Kidney epithelial cell (primary cell): ENCODE results near the gene NEU2. TPM values are rescaled to one million over a fixed set of nuclear protein-coding genes. Genes with fewer than 3 reads are reported as not detected.

Experiments used
- DNase-seq: peaks from one replicate; pipeline ENCODE4 v3.0.0-alpha.2; 2010; ENCODE audit warnings: low read depth
- H3K27me3 ChIP-seq: 2 replicates; pipeline ENCODE4 v1.6.0; 2011; ENCODE audit warnings: low read length; ENCODE audit not compliant: control insufficient read depth, insufficient read depth
- H3K36me3 ChIP-seq: 2 replicates; pipeline ENCODE4 v1.5.1; 2011; ENCODE audit warnings: low read length; ENCODE audit not compliant: control insufficient read depth, insufficient read depth
- H3K4me3 ChIP-seq: 2 replicates; pipeline ENCODE4 v1.5.1; 2011; ENCODE audit warnings: low read depth, mild to moderate bottlenecking, control low read depth, low read length
- total RNA-seq: library from RNA; depleted of rRNA; stranded (reverse); fragments of >200 nt; gene quantifications from 2 replicates; pipeline ENCODE4 v1.2.3, GENCODE V29; 2015
- TF ChIP-seq, protein P1 (sequence below): IDR thresholded peaks from 2 replicates; pipeline ENCODE4 v1.5.1; 2011; ENCODE audit warnings: mild to moderate bottlenecking, moderate library complexity, low read length, control low read depth, inconsistent platforms; ENCODE audit not compliant: insufficient read depth, poor library complexity, severe bottlenecking

NEU2 gene
- total RNA-seq, 1 donor from 2014 or later = not detected

DNA sequence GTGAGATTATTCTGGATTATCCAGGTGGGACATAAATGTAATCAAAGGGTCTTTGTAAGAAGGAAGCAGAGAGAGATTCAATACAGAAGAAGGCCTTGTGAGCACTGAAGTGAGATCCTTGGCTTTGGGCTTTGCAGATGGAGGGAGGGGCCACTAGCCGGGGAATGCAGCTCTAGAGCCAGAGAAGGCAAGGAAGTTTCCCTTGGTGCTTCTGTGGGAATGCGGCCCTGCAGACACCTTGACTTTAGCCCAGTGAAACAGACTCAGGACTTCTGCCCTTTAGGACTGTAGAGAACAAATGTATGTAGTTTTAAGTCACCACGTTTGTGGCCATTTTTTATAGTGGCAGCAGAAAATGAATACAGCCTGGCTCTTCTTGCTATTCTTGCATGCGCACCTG lies 8.1 kb downstream of the NEU2 start:
- TF ChIP-seq, protein P1, sequence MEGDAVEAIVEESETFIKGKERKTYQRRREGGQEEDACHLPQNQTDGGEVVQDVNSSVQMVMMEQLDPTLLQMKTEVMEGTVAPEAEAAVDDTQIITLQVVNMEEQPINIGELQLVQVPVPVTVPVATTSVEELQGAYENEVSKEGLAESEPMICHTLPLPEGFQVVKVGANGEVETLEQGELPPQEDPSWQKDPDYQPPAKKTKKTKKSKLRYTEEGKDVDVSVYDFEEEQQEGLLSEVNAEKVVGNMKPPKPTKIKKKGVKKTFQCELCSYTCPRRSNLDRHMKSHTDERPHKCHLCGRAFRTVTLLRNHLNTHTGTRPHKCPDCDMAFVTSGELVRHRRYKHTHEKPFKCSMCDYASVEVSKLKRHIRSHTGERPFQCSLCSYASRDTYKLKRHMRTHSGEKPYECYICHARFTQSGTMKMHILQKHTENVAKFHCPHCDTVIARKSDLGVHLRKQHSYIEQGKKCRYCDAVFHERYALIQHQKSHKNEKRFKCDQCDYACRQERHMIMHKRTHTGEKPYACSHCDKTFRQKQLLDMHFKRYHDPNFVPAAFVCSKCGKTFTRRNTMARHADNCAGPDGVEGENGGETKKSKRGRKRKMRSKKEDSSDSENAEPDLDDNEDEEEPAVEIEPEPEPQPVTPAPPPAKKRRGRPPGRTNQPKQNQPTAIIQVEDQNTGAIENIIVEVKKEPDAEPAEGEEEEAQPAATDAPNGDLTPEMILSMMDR = no peak
- H3K27me3 ChIP-seq = peaks cover 2% of the 10 kb centered on the region
- H3K36me3 ChIP-seq = no peaks in the 10 kb centered on the region
- DNase-seq = no peak
- H3K4me3 ChIP-seq = no peak overlapping the region

DNA sequence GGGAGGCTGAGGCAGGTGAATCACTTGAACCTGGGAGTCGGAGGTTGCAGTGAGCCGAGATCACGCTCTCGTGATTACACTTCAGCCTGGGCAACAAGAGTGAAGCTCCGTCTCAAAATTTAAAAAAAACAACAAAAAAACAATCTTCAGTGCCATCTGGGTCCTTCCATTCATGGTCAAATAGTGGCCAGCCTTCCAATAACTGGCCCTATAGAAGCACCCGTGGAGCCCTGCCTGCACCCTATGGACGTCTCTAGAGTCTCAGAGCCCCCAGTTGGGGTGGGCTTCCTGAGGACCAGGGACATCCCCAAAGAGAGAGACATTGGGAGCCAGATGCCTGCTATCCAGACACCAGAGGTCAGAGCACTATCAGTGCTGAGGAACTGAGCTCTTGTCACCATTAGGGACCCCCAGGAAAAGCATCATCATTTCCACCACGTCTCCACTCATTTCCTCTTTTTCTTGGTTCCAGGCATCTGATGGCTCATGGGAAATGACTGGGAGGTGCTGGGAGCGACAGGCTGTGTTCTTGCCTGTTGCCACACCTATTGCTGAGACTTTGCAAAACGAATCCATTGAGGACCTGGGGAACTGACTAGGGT lies 9.4 kb downstream of the NEU2 start:
- DNase-seq = no peak
- H3K27me3 ChIP-seq = peaks cover 2% of the 10 kb centered on the region
- no peak overlapping the region for H3K4me3 ChIP-seq

DNA sequence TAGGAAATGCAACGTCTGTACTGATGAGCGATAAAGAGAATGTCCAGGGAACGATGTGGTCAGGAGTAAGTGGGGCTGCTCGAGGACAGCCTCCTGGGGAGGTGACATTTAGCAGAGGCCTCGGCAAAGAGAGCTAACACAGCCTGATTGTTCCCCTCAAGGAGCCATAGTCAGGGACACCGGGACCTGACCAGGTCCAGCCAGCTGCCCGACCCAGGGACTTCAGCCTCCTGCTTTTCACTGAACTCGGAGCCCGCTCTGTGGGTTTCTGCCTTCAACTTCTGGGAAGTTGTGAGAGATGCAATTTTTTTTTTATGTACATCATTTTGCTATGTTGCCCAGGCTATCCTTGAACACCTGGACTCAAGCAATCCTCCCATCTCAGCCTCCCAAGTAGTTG lies 10.1 kb downstream of the NEU2 start:
- Histone ChIP-seq H3K4me3 (no peak overlapping the region), H3K36me3 (no peaks in the 10 kb centered on the region), H3K27me3 (peaks cover 2% of the 10 kb centered on the region)
- TF ChIP-seq, protein P1 = no peak
- no peak for DNase-seq

More for the DNA sequence above, 9.4 kb downstream of the NEU2 start:
- no peaks in the 10 kb centered on the region for H3K36me3 ChIP-seq
- TF ChIP-seq, protein P1 = no peak

DNA sequence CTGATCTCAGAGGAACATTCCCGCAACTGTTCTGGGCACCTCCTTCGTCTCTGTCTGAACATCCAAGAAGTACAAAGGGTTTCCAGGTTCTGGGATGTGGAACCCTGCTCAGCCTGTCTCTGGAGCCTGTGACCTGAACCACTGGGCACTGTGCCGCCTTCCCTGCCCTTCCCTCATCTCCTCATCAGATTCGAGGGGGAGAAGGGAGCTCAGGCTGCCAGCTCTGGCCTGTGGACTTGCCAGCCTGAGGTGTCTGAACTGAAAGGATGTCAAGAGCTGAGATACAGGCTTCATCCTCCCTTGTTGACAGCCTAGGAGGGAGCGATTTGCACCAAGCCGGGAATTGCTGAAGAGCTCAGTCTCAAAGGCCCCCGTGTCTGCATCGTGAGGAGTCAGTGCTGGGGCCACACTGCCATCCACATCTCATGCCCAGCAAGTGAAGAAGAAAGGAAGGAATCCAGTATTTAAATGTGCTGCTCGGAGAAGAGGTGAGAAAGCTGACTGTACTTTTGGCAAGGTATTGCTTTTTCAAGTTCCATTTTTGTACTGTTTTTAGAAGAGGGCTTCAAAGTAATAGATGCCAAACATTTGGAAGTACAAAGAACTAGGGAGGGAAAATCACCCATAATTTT lies 12.6 kb downstream of the NEU2 start:
- no peak overlapping the region for H3K4me3 ChIP-seq
- TF ChIP-seq, protein P1 = no peak
- no peaks in the 10 kb centered on the region for H3K36me3 ChIP-seq
- DNase-seq = no peak
- peaks cover 2% of the 10 kb centered on the region for H3K27me3 ChIP-seq

DNA sequence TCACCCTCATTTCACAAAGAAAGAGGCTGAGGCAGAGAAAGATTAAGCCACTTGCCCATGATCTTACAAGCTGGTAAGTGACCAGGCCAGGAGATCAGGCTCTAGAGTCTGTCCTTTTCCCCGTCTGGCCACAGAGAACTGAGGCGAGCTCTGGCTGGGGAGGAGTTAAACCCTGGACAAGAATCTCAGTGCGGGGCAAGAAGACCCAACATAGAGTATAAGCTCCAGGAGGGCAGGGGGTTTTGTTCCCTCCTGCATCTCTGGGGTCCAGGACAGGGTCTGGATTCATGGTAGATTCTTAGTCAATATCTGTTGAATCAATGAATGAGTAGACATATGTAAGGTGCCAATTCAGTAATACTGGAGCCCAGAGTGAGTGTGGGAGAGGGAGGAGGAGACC lies 14.7 kb downstream of the NEU2 start:
- no peaks in the 10 kb centered on the region for H3K36me3 ChIP-seq
- DNase-seq = no peak
- no peak overlapping the region for H3K4me3 ChIP-seq
- TF ChIP-seq, protein P1 = no peak
- H3K27me3 ChIP-seq = no peaks in the 10 kb centered on the region

DNA sequence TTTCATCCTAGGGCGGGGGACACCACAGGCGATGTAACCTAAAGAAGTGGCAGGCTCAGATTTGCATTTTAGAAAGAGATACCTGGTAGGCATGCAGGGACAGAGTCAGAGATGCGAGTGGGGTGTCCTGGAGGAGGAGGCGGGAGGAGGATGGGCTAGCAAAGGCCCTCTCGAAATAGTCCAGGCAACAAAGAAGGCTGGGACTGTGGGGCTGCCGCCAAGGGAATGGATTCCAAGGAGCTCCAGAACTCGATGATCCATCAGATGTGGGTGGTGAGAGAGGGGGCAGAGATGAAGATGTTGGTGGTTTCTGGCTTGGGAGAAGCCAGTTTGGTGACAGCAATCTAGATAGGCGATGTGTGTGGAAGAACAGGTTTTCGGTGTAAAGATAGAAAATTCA lies 15.2 kb downstream of the NEU2 start:
- H3K4me3 ChIP-seq = no peak overlapping the region
- TF ChIP-seq, protein P1 = no peak
- H3K27me3 ChIP-seq = no peaks in the 10 kb centered on the region

More for the DNA sequence above, 15.2 kb downstream of the NEU2 start:
- H3K36me3 ChIP-seq = no peaks in the 10 kb centered on the region
- no peak for DNase-seq
